NOMO-1 (cell line): ENCODE measurements around the gene UGT1A7.

ENCODE experiments used
- DNase-seq, 2 experiments: peaks; one replicate each; lab custom pipeline; 2025; ENCODE audit not compliant: unreplicated experiment in 2 of 2; lab: John Stamatoyannopoulos, UW

The UGT1A7 gene

GRCh38 chr2:233758141-233758540 lies 76.4 kb downstream of the UGT1A7 start:
- DNase-seq, result no peak

- DNase-seq, result no peak
These were observed 77.1 kb downstream of the UGT1A7 start for GRCh38 chr2:233758849-233759248.

GRCh38 chr2:233760043-233760442 lies 78.3 kb downstream of the UGT1A7 start, which contains the start of gene UGT1A1:
UGT1A1 (plus strand) TSS chr2:233760270; CDS start chr2:233760288, 18 bp downstream.
- no peak for DNase-seq

- no peak for DNase-seq
These were observed 79.5 kb downstream of the UGT1A7 start for GRCh38 chr2:233761040-233761769.

- no peak for DNase-seq
These were observed 82.6 kb downstream of the UGT1A7 start for GRCh38 chr2:233764264-233764663.

- DNase-seq, result no peak
These were observed 83.1 kb downstream of the UGT1A7 start for GRCh38 chr2:233764761-233765160.

- DNase-seq, result no peak
These were observed 84.7 kb downstream of the UGT1A7 start for GRCh38 chr2:233766416-233766815.

- DNase-seq, result no peak
These were observed 86.4 kb downstream of the UGT1A7 start for GRCh38 chr2:233768076-233768475.

GRCh38 chr2:233769260-233769659 lies 87.6 kb downstream of the UGT1A7 start:
- no peak for DNase-seq

- no peak for DNase-seq
These were observed 90.5 kb downstream of the UGT1A7 start for GRCh38 chr2:233772153-233772552.

- DNase-seq, result no peak
These were observed 90.9 kb downstream of the UGT1A7 start for GRCh38 chr2:233772583-233772982.

GRCh38 chr2:233773854-233774253 lies 92.2 kb downstream of the UGT1A7 start:
- no peak for DNase-seq

GRCh38 chr2:233775414-233775813 lies 93.7 kb downstream of the UGT1A7 start:
- DNase-seq, result no peak

GRCh38 chr2:233778030-233778429 lies 96.3 kb downstream of the UGT1A7 start, which contains the start of gene MROH2A:
MROH2A (plus strand) TSS chr2:233778330; CDS start chr2:233779359, 1,029 bp downstream.
- no peak for DNase-seq

GRCh38 chr2:233779722-233780121 lies 98.0 kb downstream of the UGT1A7 start:
- DNase-seq, result no peak

GRCh38 chr2:233780771-233781170 lies 99.1 kb downstream of the UGT1A7 start:
- no peak for DNase-seq

GRCh38 chr2:233789554-233789953 lies 107.9 kb downstream of the UGT1A7 start:
- DNase-seq, result no peak

- no peak for DNase-seq
These were observed 109.6 kb downstream of the UGT1A7 start for GRCh38 chr2:233791151-233791882.

GRCh38 chr2:233791883-233792329 lies 110.2 kb downstream of the UGT1A7 start:
- no peak for DNase-seq

- DNase-seq, result no peak
These were observed 111.0 kb downstream of the UGT1A7 start for GRCh38 chr2:233792720-233793119.

GRCh38 chr2:233793465-233794127 lies 111.9 kb downstream of the UGT1A7 start:
- DNase-seq, result no peak
